Measurements from ENCODE around the gene CLCN2.

CLCN2 gene

DNA sequence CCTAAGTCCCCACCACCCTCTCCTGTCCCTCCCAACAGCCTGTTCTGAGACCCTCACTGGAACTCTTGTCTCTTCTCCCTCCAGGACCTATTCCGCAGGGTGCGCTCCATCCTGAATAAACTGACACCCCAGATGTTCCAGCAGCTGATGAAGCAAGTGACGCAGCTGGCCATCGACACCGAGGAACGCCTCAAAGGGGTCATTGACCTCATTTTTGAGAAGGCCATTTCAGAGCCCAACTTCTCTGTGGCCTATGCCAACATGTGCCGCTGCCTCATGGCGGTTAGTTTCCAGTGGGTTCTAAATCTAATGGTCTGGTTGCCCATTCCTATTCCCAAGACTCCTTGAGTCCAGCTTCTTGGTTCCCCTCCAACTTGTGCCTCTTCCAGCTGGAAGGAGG is 37.7 kb downstream of the CLCN2 start:
- Histone ChIP-seq H3K36me3 (ENCODE audit: insufficient read depth, low read length) (peaks cover 99% of the 10 kb centered on the region), H3F3A (ENCODE audit: insufficient read depth, low read length) (no peaks in the 10 kb centered on the region), H3K4me1 (ENCODE audit: insufficient read depth, low read length, severe bottlenecking) (no peaks in the 10 kb centered on the region), H3K4me2 (ENCODE audit: low read length) (no peak overlapping the region), H3K9me2 (ENCODE audit: low read depth, low read length) (no peaks in the 10 kb centered on the region), H3K27ac (ENCODE audit: low read depth, low read length, poor library complexity, severe bottlenecking) (no peak overlapping the region), H3K9me3 (ENCODE audit: low read length) (no peaks in the 10 kb centered on the region), H2AFZ (ENCODE audit: low read length) (no peak overlapping the region), H3K79me2 (ENCODE audit: insufficient read depth, low read length) (peaks cover 7% of the 10 kb centered on the region), H3K4me3 (ENCODE audit: low read depth, low read length, poor library complexity, severe bottlenecking) (no peak overlapping the region), H3K27me3 (ENCODE audit: insufficient read depth, low read length) (no peaks in the 10 kb centered on the region), H3K9ac (ENCODE audit: low read length) (no peak overlapping the region), H4K20me1 (ENCODE audit: insufficient read depth, low read length) (no peaks in the 10 kb centered on the region)
- no peak for TF ChIP-seq CTCF (IDR thresholded peaks at IDR 0.05; ENCODE audit: low read length)
- no peak for TF ChIP-seq EZH2 (IDR thresholded peaks at IDR 0.05; ENCODE audit: borderline replicate concordance, low read length)

DNA sequence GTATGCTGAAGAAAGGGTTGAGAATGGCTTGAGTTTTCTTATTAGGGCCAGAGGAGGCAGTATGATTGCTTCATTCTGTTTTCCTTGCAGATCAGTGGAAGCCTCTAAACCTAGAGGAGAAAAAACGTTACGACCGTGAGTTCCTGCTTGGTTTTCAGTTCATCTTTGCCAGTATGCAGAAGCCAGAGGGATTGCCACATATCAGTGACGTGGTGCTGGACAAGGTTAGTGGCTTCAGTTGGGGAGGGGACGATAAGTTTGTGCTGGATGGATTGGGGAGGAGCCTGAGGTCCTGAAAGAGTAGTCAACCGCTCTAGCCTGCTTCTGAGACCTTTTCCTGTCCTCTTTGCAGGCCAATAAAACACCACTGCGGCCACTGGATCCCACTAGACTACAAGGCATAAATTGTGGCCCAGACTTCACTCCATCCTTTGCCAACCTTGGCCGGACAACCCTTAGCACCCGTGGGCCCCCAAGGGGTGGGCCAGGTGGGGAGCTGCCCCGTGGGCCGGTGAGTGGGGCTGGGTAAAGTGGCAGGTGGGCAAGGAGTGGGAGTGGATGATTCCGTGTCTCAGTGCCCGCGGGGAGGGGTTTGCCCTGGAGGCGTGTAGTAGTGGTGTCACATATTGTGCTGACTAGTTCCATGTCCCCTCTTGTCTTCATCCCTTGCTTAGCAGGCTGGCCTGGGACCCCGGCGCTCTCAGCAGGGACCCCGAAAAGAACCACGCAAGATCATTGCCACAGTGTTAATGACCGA is 38.5 kb downstream of the CLCN2 start:
- no peaks in the 10 kb centered on the region for H4K20me1 ChIP-seq (ENCODE audit: insufficient read depth, low read length)

GRCh38 chr3:184321666-184322065 is 39.7 kb downstream of the CLCN2 start:
- H3K79me2 ChIP-seq (ENCODE audit: insufficient read depth, low read length): peaks cover 27% of the 10 kb centered on the region
- H3K27me3 ChIP-seq (ENCODE audit: insufficient read depth, low read length): no peaks in the 10 kb centered on the region
- no peaks in the 10 kb centered on the region for H3K9me2 ChIP-seq (ENCODE audit: low read depth, low read length)
- H2AFZ ChIP-seq (ENCODE audit: low read length): no peak overlapping the region
- H3K36me3 ChIP-seq (ENCODE audit: insufficient read depth, low read length): peaks cover 98% of the 10 kb centered on the region
- H3K9me3 ChIP-seq (ENCODE audit: low read length): no peaks in the 10 kb centered on the region
- H3K4me1 ChIP-seq (ENCODE audit: insufficient read depth, low read length, severe bottlenecking): peaks cover 9% of the 10 kb centered on the region
- no peak overlapping the region for H3K9ac ChIP-seq (ENCODE audit: low read length)
- no peak overlapping the region for H3K4me2 ChIP-seq (ENCODE audit: low read length)
- H4K20me1 ChIP-seq (ENCODE audit: insufficient read depth, low read length): no peaks in the 10 kb centered on the region
- H3K27ac ChIP-seq (ENCODE audit: low read depth, low read length, poor library complexity, severe bottlenecking): no peak overlapping the region
- no peaks in the 10 kb centered on the region for H3F3A ChIP-seq (ENCODE audit: insufficient read depth, low read length)
- H3K4me3 ChIP-seq (ENCODE audit: low read depth, low read length, poor library complexity, severe bottlenecking): no peak overlapping the region
- no peak for TF ChIP-seq CTCF (IDR thresholded peaks at IDR 0.05; ENCODE audit: low read length)
- TF ChIP-seq EZH2 (IDR thresholded peaks at IDR 0.05; ENCODE audit: borderline replicate concordance, low read length): no peak

More for the DNA sequence above, 38.5 kb downstream of the CLCN2 start:
- Histone ChIP-seq H3F3A (ENCODE audit: insufficient read depth, low read length) (no peaks in the 10 kb centered on the region), H3K4me3 (ENCODE audit: low read depth, low read length, poor library complexity, severe bottlenecking) (no peak overlapping the region), H3K4me1 (ENCODE audit: insufficient read depth, low read length, severe bottlenecking) (no peaks in the 10 kb centered on the region), H3K27me3 (ENCODE audit: insufficient read depth, low read length) (no peaks in the 10 kb centered on the region), H3K4me2 (ENCODE audit: low read length) (no peak overlapping the region), H3K36me3 (ENCODE audit: insufficient read depth, low read length) (peaks cover 98% of the 10 kb centered on the region), H2AFZ (ENCODE audit: low read length) (no peak overlapping the region), H3K9me2 (ENCODE audit: low read depth, low read length) (no peaks in the 10 kb centered on the region), H3K9ac (ENCODE audit: low read length) (no peak overlapping the region), H3K9me3 (ENCODE audit: low read length) (no peaks in the 10 kb centered on the region), H3K27ac (ENCODE audit: low read depth, low read length, poor library complexity, severe bottlenecking) (no peak overlapping the region), H3K79me2 (ENCODE audit: insufficient read depth, low read length) (peaks cover 14% of the 10 kb centered on the region)
- no peak for TF ChIP-seq EZH2 (IDR thresholded peaks at IDR 0.05; ENCODE audit: borderline replicate concordance, low read length)
- no peak for TF ChIP-seq CTCF (IDR thresholded peaks at IDR 0.05; ENCODE audit: low read length)

Data from OCI-LY1 (cell line).